H1 (cell line): ENCODE results near the gene CTSA. TPM values are rescaled to one million over a fixed set of nuclear protein-coding genes. Genes with fewer than 3 reads are reported as not detected.

Experiments used
- CTCF ChIA-PET: fragments of 300-600 bp; sonication (Branson Sonifier 250); formaldehyde crosslinking; loops from one replicate; lab custom pipeline; 2021; ENCODE audit not compliant: partially characterized antibody; lab: Charles Lee
- POLR2A ChIA-PET: fragments of 300-600 bp; sonication (Branson Sonifier 250); formaldehyde crosslinking; loops from one replicate; lab custom pipeline; 2021; ENCODE audit warnings: inconsistent platforms; ENCODE audit not compliant: partially characterized antibody; lab: Charles Lee
- DNase-seq, 2 experiments: peaks; one replicate each; pipeline versions ENCODE4 v3.0.0 to v3.0.0-alpha.2; 2010 to 2022; ENCODE audit warnings: low spot score in 2 of 2, low read depth in 1 of 2, mixed read lengths in 1 of 2
- FAIRE-seq: peaks from 2 replicates; lab custom pipeline; 2011; peaks lifted over from hg19 to GRCh38; lab: Jason Lieb, UNC
- H2AFZ ChIP-seq: 2 replicates; pipeline ENCODE4 v1.8.1; 2012; ENCODE audit warnings: low read length, inconsistent platforms
- H2AK5ac ChIP-seq: 2 replicates; pipeline ENCODE4 v1.6.1; 2013; ENCODE audit warnings: low read depth, low read length
- H2BK120ac ChIP-seq: replicated peaks from 2 replicates; pipeline ENCODE3; 2013; ENCODE audit warnings: low read depth, low read length, inconsistent platforms
- H2BK12ac ChIP-seq: 2 replicates; pipeline ENCODE4 v1.6.1; 2013; ENCODE audit warnings: low read depth, low read length
- H2BK15ac ChIP-seq: 2 replicates; pipeline ENCODE4 v1.6.1; 2013; ENCODE audit warnings: low read length
- H2BK20ac ChIP-seq: 2 replicates; pipeline ENCODE4 v1.6.1; 2013; ENCODE audit warnings: low read length
- H2BK5ac ChIP-seq: 2 replicates; pipeline ENCODE4 v1.6.1; 2013; ENCODE audit warnings: low read depth, low read length
- H3K14ac ChIP-seq: 2 replicates; pipeline ENCODE4 v1.6.1; 2013; ENCODE audit warnings: inconsistent platforms; ENCODE audit not compliant: insufficient read length
- H3K18ac ChIP-seq: 2 replicates; pipeline ENCODE4 v1.6.1; 2013; ENCODE audit warnings: low read length; ENCODE audit errors: extremely low read depth
- H3K23ac ChIP-seq: 2 replicates; pipeline ENCODE4 v1.6.1; 2013; ENCODE audit warnings: inconsistent platforms; ENCODE audit not compliant: insufficient read length
- H3K23me2 ChIP-seq: 2 replicates; pipeline ENCODE4 v1.6.1; 2013; ENCODE audit warnings: low read depth, low read length
- H3K27ac ChIP-seq: 2 replicates; pipeline ENCODE4 v1.6.1; 2011; ENCODE audit warnings: low read depth, low read length, inconsistent platforms
- H3K27me3 ChIP-seq, 4 experiments: replicated peaks in 1 of 4; 1 replicate in 1 of 4; 2 replicates in 3 of 4; pipeline versions ENCODE4 v1.6.1 to v1.8.1; 2011 to 2013; ENCODE audit warnings: low read length in 3 of 4, mild to moderate bottlenecking in 3 of 4, inconsistent platforms in 2 of 4, mixed read lengths in 2 of 4, moderate library complexity in 1 of 4; ENCODE audit not compliant: control insufficient read depth in 3 of 4, insufficient read depth in 3 of 4; ENCODE audit errors: extremely low read depth in 1 of 4
- H3K36me3 ChIP-seq, 4 experiments: 2 replicates each; pipeline versions ENCODE4 v1.6.1 to v1.8.1; 2011 to 2013; ENCODE audit warnings: mild to moderate bottlenecking in 4 of 4, low read length in 3 of 4, moderate library complexity in 2 of 4, control low read depth in 1 of 4, inconsistent platforms in 1 of 4; ENCODE audit not compliant: insufficient read depth in 4 of 4, control insufficient read depth in 2 of 4
- H3K4ac ChIP-seq: replicated peaks from 2 replicates; pipeline ENCODE3; 2013; ENCODE audit warnings: low read length, low read depth, mixed read lengths, inconsistent platforms; ENCODE audit not compliant: insufficient read length
- H3K4me1 ChIP-seq, 4 experiments: replicated peaks in 1 of 4; 1 replicate in 1 of 4; 2 replicates in 3 of 4; pipeline versions ENCODE4 v1.6.1 to v1.8.1; 2011 to 2013; ENCODE audit warnings: low read length in 3 of 4, inconsistent platforms in 2 of 4, mixed read lengths in 1 of 4; ENCODE audit not compliant: insufficient read depth in 4 of 4, control insufficient read depth in 3 of 4
- H3K4me2 ChIP-seq, 2 experiments: 2 replicates each; pipeline versions ENCODE4 v1.6.1 to v1.8.1; 2011 to 2013; ENCODE audit warnings: low read depth in 2 of 2, low read length in 2 of 2, control low read depth in 1 of 2, inconsistent platforms in 1 of 2, mild to moderate bottlenecking in 1 of 2; ENCODE audit not compliant: insufficient read depth in 1 of 2
- H3K4me3 ChIP-seq, 4 experiments: fragments of 200-600, 300-600 bp in 1 of 4; sonication (generic), shearing (Covaris generic), sonication (Bioruptor Twin) in 1 of 4; 2 replicates each; pipeline versions ENCODE4 v1.5.1 to v1.8.1; 2011 to 2016; ENCODE audit warnings: low read length in 4 of 4, low read depth in 3 of 4, control low read depth in 2 of 4, inconsistent platforms in 2 of 4, mild to moderate bottlenecking in 2 of 4, mixed read lengths in 1 of 4, moderate library complexity in 1 of 4; ENCODE audit not compliant: insufficient read depth in 2 of 4; ENCODE audit errors: extremely low read depth in 1 of 4
- H3K56ac ChIP-seq: replicated peaks from 2 replicates; pipeline ENCODE3; 2013; ENCODE audit warnings: low read depth, mild to moderate bottlenecking, mixed read lengths, low read length, inconsistent platforms; ENCODE audit not compliant: insufficient read length
- H3K79me1 ChIP-seq: 2 replicates; pipeline ENCODE4 v1.6.1; 2013; ENCODE audit warnings: low read depth, low read length, control low read depth
- H3K79me2 ChIP-seq, 2 experiments: 2 replicates each; pipeline versions ENCODE4 v1.6.1 to v1.8.1; 2012 to 2013; ENCODE audit warnings: low read length in 2 of 2, mild to moderate bottlenecking in 2 of 2, inconsistent platforms in 1 of 2; ENCODE audit not compliant: insufficient read depth in 2 of 2, control insufficient read depth in 1 of 2
- H3K9ac ChIP-seq, 4 experiments: replicated peaks in 1 of 4; 1 replicate in 1 of 4; 2 replicates in 3 of 4; pipeline versions ENCODE4 v1.6.1 to v1.8.1; 2011 to 2013; ENCODE audit warnings: low read depth in 3 of 4, low read length in 3 of 4, control low read depth in 2 of 4, mild to moderate bottlenecking in 2 of 4, moderate library complexity in 2 of 4, inconsistent platforms in 1 of 4; ENCODE audit errors: extremely low read depth in 1 of 4
- H3K9me3 ChIP-seq, 2 experiments: 2 replicates each; pipeline versions ENCODE4 v1.6.1 to v1.8.1; 2012 to 2013; ENCODE audit warnings: mild to moderate bottlenecking in 2 of 2, moderate library complexity in 2 of 2, control low read depth in 1 of 2, inconsistent platforms in 1 of 2, low read depth in 1 of 2, low read length in 1 of 2, mixed read lengths in 1 of 2; ENCODE audit not compliant: insufficient read depth in 2 of 2
- H4K20me1 ChIP-seq, 2 experiments: replicated peaks in 1 of 2; 2 replicates each; pipeline versions ENCODE3 to v1.8.1; 2011 to 2013; ENCODE audit warnings: inconsistent platforms in 2 of 2, low read length in 2 of 2, mild to moderate bottlenecking in 1 of 2; ENCODE audit not compliant: insufficient read depth in 2 of 2, control insufficient read depth in 1 of 2
- H4K5ac ChIP-seq: 2 replicates; pipeline ENCODE4 v1.6.1; 2013; ENCODE audit warnings: low read length, low read depth, mixed read lengths, inconsistent platforms; ENCODE audit not compliant: insufficient read length
- H4K8ac ChIP-seq: 2 replicates; pipeline ENCODE4 v1.8.0; 2013; ENCODE audit warnings: mild to moderate bottlenecking, moderate library complexity, low read length, inconsistent platforms; ENCODE audit not compliant: insufficient read depth; ENCODE audit errors: extremely low read depth
- H4K91ac ChIP-seq: replicated peaks from 2 replicates; pipeline ENCODE3; 2013; ENCODE audit warnings: low read length, mixed read lengths, inconsistent platforms; ENCODE audit not compliant: insufficient read length
- ASH2L ChIP-seq: fragments of 200-600, 300-600 bp; sonication (generic); IDR thresholded peaks from one replicate; pipeline ENCODE4 v1.7.1; 2017; ENCODE audit warnings: low read length
- CREB1 ChIP-seq: IDR thresholded peaks from 2 replicates; pipeline ENCODE4 v1.6.1; 2012; ENCODE audit warnings: inconsistent platforms
- EGR1 ChIP-seq: IDR thresholded peaks from 2 replicates; pipeline ENCODE4 v1.6.1; 2011; ENCODE audit warnings: low read depth, low read length, borderline replicate concordance
- EP300 ChIP-seq, 2 experiments: IDR thresholded peaks; 1 replicate in 1 of 2; 2 replicates in 1 of 2; pipeline ENCODE4 v1.6.1; 2011 to 2012; ENCODE audit warnings: low read depth in 2 of 2, low read length in 2 of 2, mild to moderate bottlenecking in 2 of 2, borderline replicate concordance in 1 of 2, inconsistent platforms in 1 of 2, moderate library complexity in 1 of 2
- FOSL1 ChIP-seq: IDR thresholded peaks from 2 replicates; pipeline ENCODE4 v1.6.1; 2011; ENCODE audit warnings: mild to moderate bottlenecking, low read depth, low read length, moderate library complexity; ENCODE audit not compliant: insufficient read depth
- RXRA ChIP-seq: IDR thresholded peaks from 2 replicates; pipeline ENCODE4 v1.6.1; 2011; ENCODE audit warnings: low read depth, mild to moderate bottlenecking, low read length, moderate library complexity; ENCODE audit not compliant: insufficient read depth
- SAP30 ChIP-seq: fragments of 300-600 bp; sonication (generic); IDR thresholded peaks from 2 replicates; pipeline ENCODE4 v1.7.1; 2012; ENCODE audit warnings: low read length, moderate library complexity, mild to moderate bottlenecking, inconsistent platforms; ENCODE audit not compliant: insufficient read depth, insufficient replicate concordance
- SIN3A ChIP-seq, 2 experiments: IDR thresholded peaks in 1 of 2; conservative IDR thresholded peaks in 1 of 2; 2 replicates each; pipeline ENCODE4 v1.6.1; 2011 to 2012; ENCODE audit warnings: low read length in 2 of 2, improper control_type of control experiment in 1 of 2, low read depth in 1 of 2, mild to moderate bottlenecking in 1 of 2
- TCF12 ChIP-seq: IDR thresholded peaks from 2 replicates; pipeline ENCODE4 v1.6.1; 2011; ENCODE audit warnings: low read depth, mild to moderate bottlenecking, low read length
- WGBS, 2 experiments: shearing (Covaris generic) in 1 of 2; methylation state at CpG; one replicate each; pipeline versions ENCODE4 v1.1.6 to v1.1.7; 2013 to 2015; ENCODE audit warnings: low lambda C conversion rate in 2 of 2, mixed read lengths in 2 of 2, inconsistent platforms in 1 of 2, low coverage in 1 of 2, missing lambda C conversion rate in 1 of 2; ENCODE audit not compliant: insufficient replicate concordance in 2 of 2, insufficient coverage in 1 of 2, insufficient read length in 1 of 2; ENCODE audit errors: extremely low coverage in 1 of 2, missing lambda C conversion rate in 1 of 2; 5-methylcytosine and 5-hydroxymethylcytosine counted together
- polyA plus RNA-seq, 7 experiments: library from polyadenylated mRNA; depleted of rRNA in 3 of 7; stranded (reverse) in 5 of 7; unstranded in 2 of 7; fragments of >200 nt in 5 of 7; fragments of 200-250 nt in 2 of 7; gene quantifications; 1 replicate in 5 of 7; 2 replicates in 1 of 7; 4 replicates in 1 of 7; pipeline versions ENCODE4 v1.2.1 to v1.2.3, GENCODE V29; 2011 to 2013; ENCODE audit warnings: missing spikeins in 2 of 7, mixed read lengths in 2 of 7
- total RNA-seq: library from RNA; stranded (reverse); fragmentation: NEBNext Ultra II Directional; extraction: Animal tissue kit (Norgen Biotek cat#: 25700); gene quantifications from 2 replicates; pipeline ENCODE4 v1.2.1, GENCODE V29; 2021

Gene CTSA
- total and polyA plus RNA-seq, 2 of the 8 experiments (the other 6 are each of a cell fraction or from before 2014, with no cell fraction given), result 49.7 to 74.0 TPM

DNA sequence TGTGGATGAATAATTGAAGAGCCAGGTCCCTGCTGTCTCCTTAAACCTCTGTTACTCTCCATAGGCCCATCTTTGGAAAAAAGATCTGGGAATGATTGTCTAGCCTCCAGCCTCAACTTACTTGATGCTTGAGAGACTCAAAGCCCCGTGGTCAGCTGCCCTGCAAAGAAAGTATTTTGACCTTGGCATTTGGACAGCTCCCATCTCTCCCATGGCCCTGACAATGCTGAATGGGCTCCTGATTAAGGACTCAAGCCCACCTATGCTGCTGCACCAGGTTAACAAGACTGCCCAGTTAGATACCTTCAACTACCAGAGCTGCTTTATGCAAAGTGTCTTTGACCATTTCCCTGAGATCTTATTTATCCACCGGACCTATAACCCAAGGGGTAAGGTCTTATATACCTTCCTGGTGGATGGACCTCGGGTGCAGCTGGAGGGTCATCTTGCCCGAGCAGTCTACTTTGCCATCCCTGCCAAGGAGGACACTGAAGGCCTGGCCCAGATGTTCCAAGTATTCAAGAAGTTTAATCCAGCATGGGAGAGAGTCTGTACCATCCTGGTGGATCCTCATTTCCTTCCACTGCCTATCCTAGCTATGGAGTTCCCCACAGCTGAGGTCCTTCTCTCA is 8.6 kb upstream of the CTSA start:
- Histone ChIP-seq H2AFZ (no peak overlapping the region), H3K27ac (no peak overlapping the region), H2AK5ac (no peak overlapping the region), H3K23me2 (peaks cover 5% of the 10 kb centered on the region), H3K4me1 (no peaks in the 10 kb centered on the region), H3K27me3 (no peaks in the 10 kb centered on the region), H4K20me1 (peaks cover 0 to 7% of the 10 kb centered on the region in 2 experiments), H2BK20ac (no peak overlapping the region), H3K9me3 (no peaks in the 10 kb centered on the region), H2BK120ac (no peak overlapping the region), H3K79me2 (peaks cover 0 to 16% of the 10 kb centered on the region in 2 experiments; a peak in 1 of 4 replicates), H3K4ac (no peak overlapping the region), H3K56ac (no peak overlapping the region), H4K5ac (no peak overlapping the region), H4K91ac (no peak overlapping the region), H2BK12ac (no peak overlapping the region), H3K23ac (no peak overlapping the region), H3K14ac (no peak overlapping the region), H3K9ac (no peak overlapping the region), H3K79me1 (no peaks in the 10 kb centered on the region), H3K4me2 (no peak overlapping the region; a peak in 1 of 4 replicates), H3K4me3 (no peak overlapping the region), H4K8ac (no peak overlapping the region), H3K36me3 (peaks cover 14 to 21% (median 18%) of the 10 kb centered on the region in 4 experiments), H2BK5ac (no peak overlapping the region), H2BK15ac (no peak overlapping the region), H3K18ac (no peak overlapping the region)
- no peak for FAIRE-seq
- ChIA-PET CTCF (interaction anchor here (1.0 to 2.8 kb wide), 9 partner anchors 8 to 129 kb away, joined by 3 to 14 read pairs (median 7); partner anchors contain the start of genes CTSA and NEURL2), POLR2A (interaction anchor here (0.8 to 5.7 kb wide), 20 partner anchors 9 to 87 kb away, joined by 3 to 55 read pairs (median 5); partner anchors contain the start of genes ACOT8, CTSA, NEURL2 and PCIF1)
- TF ChIP-seq EGR1 (no peak), CREB1 (no peak), TCF12 (no peak), ASH2L (no peak), SAP30 (no peak), EP300 (IDR thresholded peaks at IDR 0.05; ENCODE audit: borderline replicate concordance in 1 of 2, low read depth in 2 of 2, low read length in 2 of 2) (no peak), RXRA (no peak), SIN3A (conservative IDR thresholded peaks at IDR 0.05 in 1 of 2, IDR thresholded peaks at IDR 0.05 in 1 of 2; ENCODE audit: low read depth in 1 of 2, low read length in 2 of 2) (no peak), FOSL1 (no peak)
- DNase-seq, result no peak
- WGBS, 2 experiments, result 94% methylated on average over 4 of the region's 4 CpGs; no CpG with 5 or more reads in 1 of the 2 experiments
